K562 (cell line): ENCODE results near the gene MANEA. TPM values are rescaled to one million over a fixed set of nuclear protein-coding genes. Genes with fewer than 3 reads are reported as not detected.

Experiments
- BMI1 ChIP-seq: fragments of 150-350 bp; IDR thresholded peaks from 2 replicates; pipeline ENCODE4 v1.6.1; 2014; ENCODE audit warnings: low read length
- CBX3 ChIP-seq, 2 experiments: IDR thresholded peaks; 1 replicate in 1 of 2; 2 replicates in 1 of 2; pipeline ENCODE4 v1.6.1; 2012; ENCODE audit warnings: inconsistent platforms in 2 of 2, low read length in 2 of 2, borderline replicate concordance in 1 of 2, control low read depth in 1 of 2
- HDAC8 ChIP-seq: fragments of 450-650 bp; IDR thresholded peaks from 2 replicates; pipeline ENCODE4 v1.6.1; 2016; ENCODE audit warnings: mild to moderate bottlenecking, missing genetic modification characterization, moderate library complexity, missing compliant biosample characterization
- MYNN ChIP-seq, 2 experiments: sonication (generic); formaldehyde crosslinking in 1 of 2; IDR thresholded peaks; 2 replicates each; pipeline versions ENCODE4 v1.5.0 to v1.6.1; 2016 to 2020; ENCODE audit warnings: antibody characterized with exemption in 1 of 2, missing genetic modification reagents in 1 of 2
- NR4A1 ChIP-seq, 2 experiments: fragments of 250-450 bp in 1 of 2; fragments of 450-650 bp in 1 of 2; sonication (Bioruptor Pico) in 1 of 2; IDR thresholded peaks; 2 replicates each; pipeline versions ENCODE4 v1.4.0 to v1.6.1; 2016 to 2020; ENCODE audit warnings: mild to moderate bottlenecking in 2 of 2, missing compliant biosample characterization in 1 of 2, missing genetic modification characterization in 1 of 2, moderate library complexity in 1 of 2
- NRF1 ChIP-seq, 2 experiments: fragments of 450-650 bp; IDR thresholded peaks in 1 of 2; conservative IDR thresholded peaks in 1 of 2; 2 replicates each; pipeline ENCODE4 v1.6.1; 2014; ENCODE audit warnings: mild to moderate bottlenecking in 2 of 2
- TOE1 ChIP-seq, 2 experiments: fragments of 450-650 bp in 1 of 2; sonication (generic) in 1 of 2; formaldehyde crosslinking in 1 of 2; IDR thresholded peaks; 2 replicates each; pipeline versions ENCODE4 v1.7.1 to v1.8.0; 2016 to 2022; ENCODE audit warnings: borderline replicate concordance in 2 of 2, mild to moderate bottlenecking in 2 of 2, antibody characterized with exemption in 1 of 2, inconsistent platforms in 1 of 2, low read depth in 1 of 2, missing genetic modification reagents in 1 of 2, moderate library complexity in 1 of 2
- ZNF12 ChIP-seq: sonication (generic); formaldehyde crosslinking; IDR thresholded peaks from 2 replicates; pipeline ENCODE4 v1.4.0; 2020; ENCODE audit warnings: mild to moderate bottlenecking, missing genetic modification reagents
- ZNF175 ChIP-seq: fragments of 200-800 bp; sonication (Bioruptor generic); IDR thresholded peaks from 2 replicates; pipeline ENCODE4 v1.6.1; 2016; ENCODE audit warnings: low read depth, mild to moderate bottlenecking, missing genetic modification characterization, missing compliant biosample characterization
- ZNF668 ChIP-seq: fragments of 250-450 bp; sonication (Bioruptor Pico); IDR thresholded peaks from 2 replicates; pipeline ENCODE4 v1.8.0; 2022; ENCODE audit warnings: mild to moderate bottlenecking, inconsistent platforms
- polyA plus RNA-seq, 8 experiments: library from polyadenylated mRNA; depleted of rRNA in 4 of 8; stranded (reverse) in 5 of 8; unstranded in 3 of 8; fragments of >200 nt; fragmentation: Nextera tagmentation in 2 of 8; fragmentation: Illumina TruSeq in 1 of 8; extraction: Ambion mirVana in 2 of 8; extraction: Trizol in 1 of 8; gene quantifications; 2 replicates each; pipeline versions ENCODE4 v1.2.1 to v1.2.3, GENCODE V29; 2011 to 2014; ENCODE audit warnings: inconsistent platforms in 1 of 8, missing spikeins in 1 of 8
- total RNA-seq, 7 experiments: library from RNA; depleted of rRNA in 6 of 7; stranded (reverse); fragments of >200 nt in 6 of 7; fragmentation: Illumina TruSeq in 2 of 7; extraction: Trizol in 2 of 7; gene quantifications; 2 replicates each; pipeline versions ENCODE4 v1.2.1 to v1.2.3, GENCODE V29; 2011 to 2021; ENCODE audit warnings: low replicate concordance in 1 of 7
- TF ChIP-seq, protein P1 (sequence below): sonication (generic); IDR thresholded peaks from 2 replicates; pipeline ENCODE4 v1.6.1; 2016
- TF ChIP-seq, protein P2 (sequence below): fragments of 450-650 bp; formaldehyde crosslinking; IDR thresholded peaks from 2 replicates; pipeline ENCODE4 v1.4.0; 2020; ENCODE audit warnings: mild to moderate bottlenecking, mixed read lengths
- TF ChIP-seq, protein P3 (sequence below): fragments of 250-450 bp; sonication (Bioruptor Pico); IDR thresholded peaks from 2 replicates; pipeline ENCODE4 v1.4.0; 2020; ENCODE audit warnings: mild to moderate bottlenecking, moderate library complexity, borderline replicate concordance
- TF ChIP-seq, protein P4 (sequence below): fragments of 200-800 bp; sonication (Bioruptor generic); IDR thresholded peaks from 2 replicates; pipeline ENCODE4 v1.6.1; 2017; ENCODE audit warnings: missing genetic modification characterization, missing compliant biosample characterization
- TF ChIP-seq, protein P5 (sequence below): sonication (generic); formaldehyde crosslinking; IDR thresholded peaks from 2 replicates; pipeline ENCODE4 v1.4.0; 2020; ENCODE audit warnings: mild to moderate bottlenecking, missing genetic modification reagents

Gene MANEA
- total and polyA plus RNA-seq, 9 of the 15 experiments (the other 6 are each of a cell fraction or from before 2014, with no cell fraction given) = 4.8 to 16.1 (median 11.4) TPM

DNA sequence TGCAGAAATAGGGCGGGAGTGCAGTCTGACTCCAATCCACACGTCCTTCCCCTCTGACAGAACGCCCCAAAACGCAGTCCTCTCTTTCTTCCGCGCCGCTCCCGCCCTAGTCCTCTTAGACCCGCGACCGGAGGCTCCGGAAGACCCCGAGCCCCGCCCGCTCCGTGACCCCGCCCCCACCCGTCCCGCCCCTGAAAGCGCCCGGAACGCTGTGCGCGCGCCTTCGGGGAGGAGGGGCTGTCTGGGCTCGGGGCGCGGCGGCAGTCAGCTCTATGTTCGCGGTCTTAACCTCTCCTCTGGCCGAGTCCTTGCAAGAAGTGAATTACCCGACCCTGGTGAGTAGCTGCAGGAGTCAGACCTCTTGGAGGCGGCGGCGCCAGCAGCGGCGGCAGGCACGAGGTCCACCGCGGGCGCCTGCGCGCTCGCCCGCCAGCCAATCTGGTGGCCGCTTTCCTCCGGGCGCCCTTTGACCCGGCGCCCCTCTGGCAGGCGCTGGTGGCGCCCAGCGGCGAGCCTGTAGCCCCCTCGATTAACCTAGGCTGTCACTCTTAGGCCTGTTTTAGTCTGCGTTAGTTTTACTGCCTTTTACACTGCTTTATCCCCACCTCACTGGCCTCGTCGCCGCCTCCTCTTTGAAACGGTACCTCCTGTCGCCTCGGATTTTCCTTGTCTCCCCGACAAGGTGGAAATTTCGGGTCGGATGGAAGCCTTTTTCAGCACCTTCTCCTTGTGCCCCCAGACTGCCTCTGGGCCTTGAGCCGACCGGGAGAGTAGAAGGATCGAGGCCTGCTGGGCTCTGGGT, at the start of gene MANEA (continued):
- TF ChIP-seq, protein P1, sequence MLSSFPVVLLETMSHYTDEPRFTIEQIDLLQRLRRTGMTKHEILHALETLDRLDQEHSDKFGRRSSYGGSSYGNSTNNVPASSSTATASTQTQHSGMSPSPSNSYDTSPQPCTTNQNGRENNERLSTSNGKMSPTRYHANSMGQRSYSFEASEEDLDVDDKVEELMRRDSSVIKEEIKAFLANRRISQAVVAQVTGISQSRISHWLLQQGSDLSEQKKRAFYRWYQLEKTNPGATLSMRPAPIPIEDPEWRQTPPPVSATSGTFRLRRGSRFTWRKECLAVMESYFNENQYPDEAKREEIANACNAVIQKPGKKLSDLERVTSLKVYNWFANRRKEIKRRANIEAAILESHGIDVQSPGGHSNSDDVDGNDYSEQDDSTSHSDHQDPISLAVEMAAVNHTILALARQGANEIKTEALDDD = no peak
- TF ChIP-seq ZNF12 (CRISPR knock-in tag) = peak; percentile 59; the same call in 1 of the 2 replicates
- no peak for TF ChIP-seq TOE1 (IDR thresholded peaks at IDR 0.05; ENCODE audit: borderline replicate concordance)
- TF ChIP-seq TOE1 (CRISPR knock-in tag; IDR thresholded peaks at IDR 0.05; ENCODE audit: borderline replicate concordance, low read depth) = no peak
- TF ChIP-seq MYNN (IDR thresholded peaks at IDR 0.05) = no peak
- TF ChIP-seq MYNN (CRISPR knock-in tag; IDR thresholded peaks at IDR 0.05) = no peak
- TF ChIP-seq, protein P2, sequence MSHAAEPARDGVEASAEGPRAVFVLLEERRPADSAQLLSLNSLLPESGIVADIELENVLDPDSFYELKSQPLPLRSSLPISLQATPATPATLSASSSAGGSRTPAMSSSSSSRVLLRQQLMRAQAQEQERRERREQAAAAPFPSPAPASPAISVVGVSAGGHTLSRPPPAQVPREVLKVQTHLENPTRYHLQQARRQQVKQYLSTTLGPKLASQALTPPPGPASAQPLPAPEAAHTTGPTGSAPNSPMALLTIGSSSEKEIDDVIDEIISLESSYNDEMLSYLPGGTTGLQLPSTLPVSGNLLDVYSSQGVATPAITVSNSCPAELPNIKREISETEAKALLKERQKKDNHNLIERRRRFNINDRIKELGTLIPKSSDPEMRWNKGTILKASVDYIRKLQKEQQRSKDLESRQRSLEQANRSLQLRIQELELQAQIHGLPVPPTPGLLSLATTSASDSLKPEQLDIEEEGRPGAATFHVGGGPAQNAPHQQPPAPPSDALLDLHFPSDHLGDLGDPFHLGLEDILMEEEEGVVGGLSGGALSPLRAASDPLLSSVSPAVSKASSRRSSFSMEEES (CRISPR knock-in tag) = no peak
- TF ChIP-seq, protein P3, sequence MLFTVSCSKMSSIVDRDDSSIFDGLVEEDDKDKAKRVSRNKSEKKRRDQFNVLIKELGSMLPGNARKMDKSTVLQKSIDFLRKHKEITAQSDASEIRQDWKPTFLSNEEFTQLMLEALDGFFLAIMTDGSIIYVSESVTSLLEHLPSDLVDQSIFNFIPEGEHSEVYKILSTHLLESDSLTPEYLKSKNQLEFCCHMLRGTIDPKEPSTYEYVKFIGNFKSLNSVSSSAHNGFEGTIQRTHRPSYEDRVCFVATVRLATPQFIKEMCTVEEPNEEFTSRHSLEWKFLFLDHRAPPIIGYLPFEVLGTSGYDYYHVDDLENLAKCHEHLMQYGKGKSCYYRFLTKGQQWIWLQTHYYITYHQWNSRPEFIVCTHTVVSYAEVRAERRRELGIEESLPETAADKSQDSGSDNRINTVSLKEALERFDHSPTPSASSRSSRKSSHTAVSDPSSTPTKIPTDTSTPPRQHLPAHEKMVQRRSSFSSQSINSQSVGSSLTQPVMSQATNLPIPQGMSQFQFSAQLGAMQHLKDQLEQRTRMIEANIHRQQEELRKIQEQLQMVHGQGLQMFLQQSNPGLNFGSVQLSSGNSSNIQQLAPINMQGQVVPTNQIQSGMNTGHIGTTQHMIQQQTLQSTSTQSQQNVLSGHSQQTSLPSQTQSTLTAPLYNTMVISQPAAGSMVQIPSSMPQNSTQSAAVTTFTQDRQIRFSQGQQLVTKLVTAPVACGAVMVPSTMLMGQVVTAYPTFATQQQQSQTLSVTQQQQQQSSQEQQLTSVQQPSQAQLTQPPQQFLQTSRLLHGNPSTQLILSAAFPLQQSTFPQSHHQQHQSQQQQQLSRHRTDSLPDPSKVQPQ (CRISPR knock-in tag) = no peak
- TF ChIP-seq, protein P4, sequence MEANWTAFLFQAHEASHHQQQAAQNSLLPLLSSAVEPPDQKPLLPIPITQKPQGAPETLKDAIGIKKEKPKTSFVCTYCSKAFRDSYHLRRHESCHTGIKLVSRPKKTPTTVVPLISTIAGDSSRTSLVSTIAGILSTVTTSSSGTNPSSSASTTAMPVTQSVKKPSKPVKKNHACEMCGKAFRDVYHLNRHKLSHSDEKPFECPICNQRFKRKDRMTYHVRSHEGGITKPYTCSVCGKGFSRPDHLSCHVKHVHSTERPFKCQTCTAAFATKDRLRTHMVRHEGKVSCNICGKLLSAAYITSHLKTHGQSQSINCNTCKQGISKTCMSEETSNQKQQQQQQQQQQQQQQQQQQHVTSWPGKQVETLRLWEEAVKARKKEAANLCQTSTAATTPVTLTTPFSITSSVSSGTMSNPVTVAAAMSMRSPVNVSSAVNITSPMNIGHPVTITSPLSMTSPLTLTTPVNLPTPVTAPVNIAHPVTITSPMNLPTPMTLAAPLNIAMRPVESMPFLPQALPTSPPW (CRISPR knock-in tag) = peak; percentile 94
- no peak for TF ChIP-seq BMI1
- peak; percentile 61; the same call in 1 of the 2 replicates for TF ChIP-seq ZNF175
- TF ChIP-seq NRF1 (conservative IDR thresholded peaks at IDR 0.05 in 1 of 2, IDR thresholded peaks at IDR 0.05 in 1 of 2) = peak; percentile 90 to 91
- TF ChIP-seq HDAC8 (tag) = 0 out of 2 replicates have a peak, but pooled peaks have one; percentile 39
- TF ChIP-seq ZNF668 (CRISPR knock-in tag) = no peak
- no peak for TF ChIP-seq CBX3 (IDR thresholded peaks at IDR 0.05; ENCODE audit: borderline replicate concordance in 1 of 2, low read length in 2 of 2)
- TF ChIP-seq NR4A1 (CRISPR knock-in tag; IDR thresholded peaks at IDR 0.05) = no peak
- TF ChIP-seq NR4A1 (tag; IDR thresholded peaks at IDR 0.05) = 0 out of 2 replicates have a peak, but pooled peaks have one; percentile 37
- TF ChIP-seq, protein P5, sequence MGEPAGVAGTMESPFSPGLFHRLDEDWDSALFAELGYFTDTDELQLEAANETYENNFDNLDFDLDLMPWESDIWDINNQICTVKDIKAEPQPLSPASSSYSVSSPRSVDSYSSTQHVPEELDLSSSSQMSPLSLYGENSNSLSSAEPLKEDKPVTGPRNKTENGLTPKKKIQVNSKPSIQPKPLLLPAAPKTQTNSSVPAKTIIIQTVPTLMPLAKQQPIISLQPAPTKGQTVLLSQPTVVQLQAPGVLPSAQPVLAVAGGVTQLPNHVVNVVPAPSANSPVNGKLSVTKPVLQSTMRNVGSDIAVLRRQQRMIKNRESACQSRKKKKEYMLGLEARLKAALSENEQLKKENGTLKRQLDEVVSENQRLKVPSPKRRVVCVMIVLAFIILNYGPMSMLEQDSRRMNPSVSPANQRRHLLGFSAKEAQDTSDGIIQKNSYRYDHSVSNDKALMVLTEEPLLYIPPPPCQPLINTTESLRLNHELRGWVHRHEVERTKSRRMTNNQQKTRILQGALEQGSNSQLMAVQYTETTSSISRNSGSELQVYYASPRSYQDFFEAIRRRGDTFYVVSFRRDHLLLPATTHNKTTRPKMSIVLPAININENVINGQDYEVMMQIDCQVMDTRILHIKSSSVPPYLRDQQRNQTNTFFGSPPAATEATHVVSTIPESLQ (CRISPR knock-in tag) = no peak
